Activated CD4-positive, alpha-beta T cell treated with anti-CD3 and anti-CD28 coated beads, Interleukin-2, amount 50 U/mL, for 48 hours (primary cell): ENCODE data around the gene ANAPC4.

ENCODE experiments used
- DNase-seq, 2 experiments: peaks; one replicate each; pipeline ENCODE4 v3.0.0-alpha.2; 2020

Gene ANAPC4

DNA sequence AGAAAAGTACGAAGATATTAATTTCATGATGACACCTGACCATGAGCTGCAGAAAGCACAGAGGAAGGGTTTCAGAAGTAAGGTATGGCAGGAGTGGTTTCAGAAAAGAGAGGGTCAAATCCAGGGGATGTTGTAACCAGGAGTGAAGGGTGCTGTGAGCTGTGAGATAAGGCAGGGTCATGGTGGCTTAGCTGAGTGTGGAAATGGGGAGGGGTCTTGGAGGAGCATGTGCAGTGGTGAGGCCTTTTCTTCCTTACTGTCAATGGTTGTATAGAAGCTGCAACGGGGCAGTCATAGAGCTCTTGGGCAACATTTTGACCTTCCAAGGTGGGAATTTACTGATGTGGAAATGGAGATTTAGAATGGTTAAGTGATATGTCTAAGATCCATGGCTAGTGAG lies 2.5 kb downstream of the ANAPC4 start:
- no peak for DNase-seq

DNA sequence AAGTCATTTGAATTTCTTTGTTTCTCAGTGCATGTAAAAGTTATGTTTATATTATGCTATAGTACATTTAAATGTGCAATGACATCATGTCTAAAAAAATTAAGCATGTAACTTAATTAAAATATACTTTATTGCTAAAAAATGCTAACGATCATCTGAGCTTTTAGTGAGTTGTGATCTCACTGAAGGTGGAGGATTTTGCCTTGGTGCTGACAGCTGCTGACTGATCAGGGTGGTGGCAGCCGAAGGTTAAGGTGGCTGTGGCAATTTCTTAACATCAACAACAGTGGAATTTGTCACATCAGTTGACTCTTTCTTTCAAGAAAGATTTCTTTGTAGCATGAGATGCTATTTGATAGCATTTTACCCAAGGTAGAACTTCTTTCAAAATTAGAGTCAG lies 6.6 kb downstream of the ANAPC4 start:
- DNase-seq: no peak

DNA sequence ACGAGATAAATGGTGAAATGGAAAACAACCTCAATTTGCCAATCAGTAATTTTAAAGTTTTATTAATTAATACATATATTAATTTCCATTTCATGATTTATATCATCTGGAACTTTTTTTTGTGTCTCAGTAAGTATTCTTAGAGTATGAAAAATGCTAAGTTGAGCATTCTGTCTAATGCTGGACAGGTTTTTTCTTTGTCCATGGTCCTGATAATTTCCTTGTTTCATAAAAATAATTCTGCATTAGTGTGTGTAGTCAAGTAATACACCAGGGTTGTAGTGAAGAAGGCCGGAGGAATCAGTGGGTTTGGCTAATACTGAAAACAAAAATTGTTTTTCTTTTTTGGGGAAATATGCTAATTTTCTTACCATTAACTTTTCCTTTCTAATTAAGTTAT lies 9.9 kb downstream of the ANAPC4 start:
- DNase-seq: no peak

DNA sequence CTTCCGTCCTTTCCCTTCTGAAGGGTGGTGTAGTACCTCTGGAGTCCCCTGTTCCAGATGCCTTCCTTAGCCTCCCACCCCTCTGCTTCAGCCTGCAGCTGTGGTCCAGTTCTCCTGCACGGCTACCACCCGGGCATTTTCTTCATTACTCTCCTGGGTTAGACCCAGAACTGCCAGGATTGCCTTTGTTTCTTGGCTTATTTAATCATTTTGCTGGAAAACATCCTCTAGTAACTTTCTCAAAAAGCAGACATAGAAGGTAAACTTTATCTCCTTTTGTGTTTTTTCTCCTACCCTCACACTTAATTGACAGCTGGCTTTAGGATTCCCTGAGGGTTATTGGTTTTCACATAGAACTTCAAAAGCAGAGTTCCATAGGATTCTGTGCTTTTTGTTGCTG lies 20.2 kb downstream of the ANAPC4 start:
- DNase-seq: no peak

DNA sequence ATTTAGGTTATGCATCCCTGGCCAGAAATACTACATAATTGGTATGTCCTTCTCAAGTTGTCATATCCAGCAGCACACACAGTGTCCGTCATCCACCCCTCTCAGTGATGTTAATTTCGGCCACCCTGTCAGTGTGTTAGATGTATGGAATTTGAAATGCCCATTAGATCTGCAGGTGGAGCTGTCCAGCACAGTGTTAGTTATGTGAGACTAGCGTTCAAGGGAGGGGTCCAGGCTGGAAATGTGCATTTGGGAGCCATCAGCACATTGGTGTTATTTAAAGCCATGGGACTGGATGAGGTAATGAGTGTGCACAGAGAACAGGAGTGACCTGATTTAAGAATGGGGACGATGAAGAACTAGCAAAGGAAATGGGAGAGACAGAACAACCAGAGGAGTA lies 22.4 kb downstream of the ANAPC4 start:
- no peak for DNase-seq

DNA sequence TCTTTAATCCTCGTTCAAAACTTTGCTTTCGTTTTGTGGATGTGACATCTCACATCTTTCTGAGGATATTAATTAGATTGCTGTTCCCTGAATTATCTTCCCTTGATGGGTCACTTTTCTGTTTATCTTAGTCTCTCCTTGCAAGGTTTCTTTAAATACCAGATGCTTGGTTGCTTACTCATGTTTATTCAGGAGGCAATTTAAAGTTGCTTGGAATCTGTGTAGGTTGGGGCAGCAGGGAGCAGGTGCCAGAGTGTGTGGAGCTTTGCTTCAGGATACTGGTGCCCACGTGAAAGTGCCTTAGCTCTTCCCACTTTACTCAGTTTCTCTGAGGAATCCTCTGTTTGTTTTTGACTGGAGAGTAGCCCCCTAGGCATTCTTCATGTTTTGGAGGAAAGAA lies 24.0 kb downstream of the ANAPC4 start:
- DNase-seq: no peak

DNA sequence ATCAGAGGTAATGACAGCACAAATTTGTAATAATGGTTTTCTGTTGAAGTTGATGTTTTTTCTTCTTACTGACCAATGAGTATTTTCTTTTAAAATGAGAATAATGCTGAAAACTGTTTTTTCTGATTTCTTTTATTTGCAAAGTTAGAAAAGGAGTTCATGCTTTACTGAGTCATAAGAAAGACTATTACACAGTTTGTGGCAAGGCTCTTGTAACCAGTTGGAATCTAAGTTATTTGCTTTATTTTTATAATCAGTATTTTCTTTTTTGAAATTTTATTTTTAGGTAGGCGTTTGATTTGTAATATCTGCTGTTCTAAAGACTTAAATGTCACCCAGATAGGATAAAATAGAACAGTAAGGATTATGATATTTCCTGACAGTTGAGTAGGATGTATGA lies 25.5 kb downstream of the ANAPC4 start:
- no peak for DNase-seq

DNA sequence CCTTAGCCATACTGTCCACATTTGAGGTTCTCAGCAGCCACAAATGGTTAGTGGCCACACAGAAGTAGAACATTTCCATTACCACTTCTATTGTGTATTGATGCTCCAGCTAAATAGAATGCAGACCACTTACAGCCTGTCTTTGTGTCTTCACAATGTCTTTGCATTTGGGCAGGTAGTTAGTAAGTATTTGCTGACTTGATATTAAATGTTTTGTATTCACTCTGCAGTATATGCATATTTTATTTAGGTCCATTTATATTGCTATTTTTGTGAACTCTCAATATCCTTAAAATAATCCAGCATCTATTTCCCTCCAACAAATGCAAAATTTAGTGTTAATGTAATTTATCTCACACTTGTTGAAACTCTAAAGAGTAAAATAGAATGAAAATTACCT lies 26.6 kb downstream of the ANAPC4 start:
- DNase-seq: no peak

DNA sequence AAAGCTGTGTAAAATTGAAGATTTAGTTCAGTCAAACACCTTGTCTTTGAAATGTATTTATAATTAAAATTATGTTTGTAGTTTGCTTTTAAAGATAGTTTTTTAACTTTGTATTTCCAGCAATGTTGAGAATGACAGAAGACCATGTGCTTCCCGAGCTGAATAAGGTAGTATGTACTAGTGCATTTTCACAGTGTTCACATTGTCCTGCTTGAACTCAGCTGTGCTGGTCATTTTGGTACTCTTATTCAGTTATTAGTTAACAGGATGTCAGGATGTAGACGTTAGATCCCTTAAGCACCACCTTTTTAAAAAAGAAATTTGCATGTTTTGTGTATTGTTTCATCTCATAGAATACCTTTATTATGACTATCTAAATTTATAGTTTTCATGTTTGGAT lies 28.4 kb downstream of the ANAPC4 start:
- DNase-seq: no peak

DNA sequence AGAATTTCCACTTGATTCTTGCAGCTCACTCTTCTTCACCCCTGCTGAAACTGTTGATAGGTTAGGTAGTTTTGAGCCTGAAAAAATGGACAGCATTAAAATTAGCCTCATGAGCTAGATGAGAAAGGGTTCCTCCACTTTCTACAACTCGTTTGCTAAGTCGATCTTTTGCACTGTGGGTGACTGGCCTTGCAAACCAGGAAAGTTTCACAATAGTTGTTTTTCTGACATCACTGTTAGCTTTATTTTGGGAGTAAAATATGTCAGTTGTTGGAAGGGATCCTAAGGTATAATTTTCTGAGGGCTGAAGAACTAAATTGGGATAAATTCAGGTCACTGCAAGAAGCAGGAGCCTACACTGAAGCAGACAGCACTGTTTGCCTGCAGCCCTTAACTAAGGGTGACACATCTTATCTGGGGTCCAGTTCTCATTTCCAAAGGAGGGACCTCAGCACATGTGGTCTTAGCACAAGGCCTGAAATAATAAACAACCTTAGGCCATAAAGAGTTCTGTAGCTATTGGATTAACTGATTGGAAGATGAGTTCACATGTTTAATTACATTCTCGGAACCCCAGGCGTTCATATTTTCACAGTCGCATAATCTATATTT lies 29.1 kb downstream of the ANAPC4 start:
- no peak for DNase-seq

DNA sequence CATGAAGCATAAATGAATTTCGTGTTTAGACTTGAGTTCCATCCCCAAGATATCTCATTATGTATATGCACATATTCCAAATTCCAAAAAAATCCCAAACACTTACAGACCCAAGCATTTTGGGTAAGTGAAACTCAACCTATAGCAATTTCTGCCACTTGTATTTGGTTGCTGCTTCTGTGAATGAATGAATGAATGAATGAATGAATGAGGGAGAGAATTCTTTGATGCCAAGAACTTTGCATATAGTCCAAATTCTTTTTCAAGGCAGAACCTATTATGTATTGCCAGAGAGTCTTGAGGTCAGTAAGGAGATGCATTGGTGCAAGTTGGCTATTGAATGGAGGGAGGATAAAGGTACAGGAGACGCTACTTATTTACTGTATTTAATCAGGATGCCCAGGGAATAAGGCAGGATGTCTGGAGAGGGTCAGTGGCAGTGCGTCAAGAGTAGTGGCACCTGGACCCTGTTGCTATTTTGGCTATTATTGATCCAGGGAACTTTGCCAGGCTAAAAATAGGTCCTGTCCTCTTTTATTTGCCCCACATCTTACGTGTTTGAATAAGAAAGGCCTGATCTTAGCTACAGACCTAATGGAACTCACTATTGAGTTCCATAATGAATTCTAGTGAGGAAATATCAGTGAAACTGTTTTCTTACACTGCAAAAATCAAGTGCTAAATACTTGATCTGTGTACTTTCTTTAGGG lies 33.9 kb downstream of the ANAPC4 start:
- no peak for DNase-seq

DNA sequence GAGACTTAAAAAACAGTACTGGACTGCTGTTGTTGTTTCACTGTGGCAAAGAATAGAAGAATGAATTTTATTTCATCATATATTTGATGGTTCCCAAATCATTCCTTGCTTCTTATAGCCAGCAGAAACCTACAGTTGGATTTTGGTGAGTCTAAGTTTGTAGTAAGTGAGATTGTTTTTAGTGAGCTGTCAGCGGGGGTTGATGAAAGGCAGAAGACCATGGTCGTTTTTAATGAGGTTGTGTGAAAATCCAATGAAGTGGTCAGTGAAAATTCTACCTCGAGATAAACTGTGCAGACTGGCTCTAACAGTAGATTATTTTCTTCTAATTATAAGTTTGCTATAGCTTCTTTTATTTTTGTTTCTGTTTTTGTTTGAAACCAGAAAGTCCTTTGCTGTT lies 36.2 kb downstream of the ANAPC4 start:
- no peak for DNase-seq

DNA sequence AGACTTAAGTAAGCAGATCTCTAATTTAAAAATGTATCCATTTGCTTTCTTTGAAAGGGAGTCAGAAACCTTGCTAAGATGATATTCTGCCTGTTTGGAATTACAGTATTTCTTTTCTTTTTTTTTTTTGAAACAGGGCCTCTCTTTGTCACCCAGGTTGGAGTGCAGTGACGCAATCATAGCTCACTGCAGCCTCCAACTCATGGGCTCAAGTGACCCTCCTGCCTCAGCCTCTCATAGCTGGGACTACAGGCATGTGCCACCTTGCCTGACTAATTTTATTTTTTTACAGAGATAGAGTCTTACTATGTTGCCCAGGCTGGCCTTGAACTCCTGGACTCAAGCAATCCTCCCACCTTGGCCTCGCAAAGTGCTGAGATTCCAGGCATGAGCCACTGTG lies 40.0 kb downstream of the ANAPC4 start:
- DNase-seq: no peak

DNA sequence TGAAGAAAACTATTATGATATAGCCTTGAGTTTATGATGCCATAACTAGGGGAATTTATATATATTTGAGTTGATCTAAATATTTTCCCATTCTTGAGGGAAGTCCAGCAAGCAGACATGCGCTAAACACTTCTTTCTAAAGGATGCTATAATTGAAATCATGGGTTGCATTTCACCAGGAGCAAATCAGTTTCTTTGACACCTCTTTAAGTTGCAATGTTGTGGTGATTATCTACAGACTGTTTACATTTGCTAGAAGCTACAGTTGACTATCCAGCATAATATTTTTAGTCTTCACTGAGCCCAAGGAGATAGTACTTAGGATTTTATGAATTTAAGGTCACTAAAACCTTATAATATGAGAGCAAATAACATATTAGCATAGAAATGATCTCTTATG lies 43.9 kb downstream of the ANAPC4 start:
- DNase-seq: no peak

DNA sequence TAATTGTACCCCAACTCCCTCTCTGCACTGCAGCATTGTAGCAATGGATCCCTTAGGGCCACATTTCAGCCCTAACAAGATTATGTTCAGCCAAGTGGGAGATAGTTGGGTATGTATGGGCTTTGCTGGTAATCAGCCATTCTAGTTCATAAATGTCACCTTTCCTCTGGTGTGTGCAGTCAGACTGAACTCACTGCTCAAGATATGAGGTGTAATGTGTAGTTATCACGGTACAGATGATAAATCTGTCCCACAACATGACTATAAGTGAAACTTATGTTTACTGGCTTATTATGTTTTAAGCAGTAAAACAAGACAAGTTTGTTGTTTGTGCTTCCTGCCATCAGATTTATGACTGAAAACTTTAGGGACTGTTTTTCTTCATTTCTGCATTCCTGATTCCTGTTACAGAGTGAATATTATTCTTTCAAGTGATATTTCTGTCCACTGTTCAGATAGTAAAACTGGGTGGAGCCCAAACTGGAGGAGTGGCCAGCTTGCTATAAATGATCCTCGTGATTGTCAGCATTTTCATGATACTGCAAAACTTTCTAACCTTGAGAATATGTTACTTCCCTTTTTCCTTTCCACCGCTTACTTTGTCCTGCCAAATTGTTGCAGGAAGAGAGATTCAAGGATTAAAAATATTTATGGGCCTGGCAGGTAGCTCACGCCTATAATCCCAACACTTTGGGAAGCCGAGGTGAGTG lies 44.9 kb downstream of the ANAPC4 start:
- no peak for DNase-seq

DNA sequence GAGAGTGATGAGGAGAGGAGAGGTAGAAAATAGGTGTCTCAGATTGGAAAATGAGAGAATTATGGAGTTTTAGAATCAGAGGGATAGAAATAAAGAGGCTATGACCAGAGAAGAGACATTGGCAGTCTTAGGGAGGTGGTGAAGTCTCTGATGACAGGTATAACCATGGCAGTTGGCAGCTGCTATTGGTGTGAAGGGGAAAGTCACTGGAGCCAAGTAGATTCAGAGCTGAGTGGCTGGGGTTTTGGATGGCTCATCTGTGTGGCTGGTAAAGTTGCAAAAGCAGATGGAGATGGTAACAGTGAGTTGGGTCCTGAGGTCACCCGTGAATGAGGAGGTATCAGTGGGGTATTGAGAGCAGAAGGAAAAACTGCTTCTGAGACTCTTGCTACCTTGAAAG lies 46.5 kb downstream of the ANAPC4 start:
- no peak for DNase-seq

DNA sequence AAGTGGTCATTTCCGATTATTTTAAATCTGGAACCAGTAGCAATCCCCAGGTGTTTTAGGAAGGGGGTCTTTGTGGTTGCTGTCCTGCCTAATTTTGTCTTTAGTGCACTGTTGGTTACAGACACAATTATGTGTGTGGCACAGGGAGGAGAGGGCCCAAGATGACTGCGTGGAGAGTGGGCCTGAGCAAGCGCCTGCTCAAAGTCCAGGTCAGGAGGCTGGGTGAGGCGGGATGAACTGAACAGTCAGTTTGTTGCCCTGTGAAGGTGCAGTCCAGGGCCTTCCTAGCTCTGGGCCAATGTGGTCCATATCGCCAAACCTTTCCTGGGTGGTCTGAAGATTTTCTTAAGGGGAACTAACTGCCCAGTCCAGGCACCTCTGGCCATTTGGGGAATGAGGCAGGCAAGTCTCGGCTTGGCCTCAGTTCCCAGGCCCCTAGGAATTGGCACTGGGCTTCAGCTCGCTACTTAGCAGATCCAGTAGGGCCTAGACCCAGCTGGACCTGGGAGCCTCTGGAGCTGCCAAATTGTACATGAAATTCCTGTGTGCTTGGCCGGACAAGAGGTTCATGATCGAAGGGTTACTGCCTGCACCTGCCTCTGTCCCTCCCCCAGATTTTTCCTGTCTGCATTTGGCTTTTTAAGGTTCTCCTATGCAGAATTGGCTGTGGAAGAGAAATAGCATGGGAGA lies 47.6 kb downstream of the ANAPC4 start:
- DNase-seq: no peak

DNA sequence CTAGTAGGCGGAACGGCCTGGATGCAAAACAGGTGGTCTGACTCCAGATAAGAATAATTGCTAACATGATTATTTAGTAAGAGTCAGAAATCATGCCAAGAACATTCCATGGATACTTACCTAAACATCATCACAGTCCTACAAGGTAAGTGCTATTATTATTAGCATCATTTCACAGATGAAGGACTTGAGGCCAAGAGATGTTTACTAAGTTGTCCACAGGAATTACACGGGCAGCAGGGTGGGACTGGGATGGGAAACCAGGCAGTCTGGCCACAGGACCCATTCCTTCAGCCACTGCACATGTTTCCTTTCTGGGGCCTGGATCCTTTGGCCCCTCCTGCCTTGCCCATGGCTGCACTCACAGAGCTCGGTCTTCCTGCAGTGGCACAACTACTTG lies 48.3 kb downstream of the ANAPC4 start:
- no peak for DNase-seq

DNA sequence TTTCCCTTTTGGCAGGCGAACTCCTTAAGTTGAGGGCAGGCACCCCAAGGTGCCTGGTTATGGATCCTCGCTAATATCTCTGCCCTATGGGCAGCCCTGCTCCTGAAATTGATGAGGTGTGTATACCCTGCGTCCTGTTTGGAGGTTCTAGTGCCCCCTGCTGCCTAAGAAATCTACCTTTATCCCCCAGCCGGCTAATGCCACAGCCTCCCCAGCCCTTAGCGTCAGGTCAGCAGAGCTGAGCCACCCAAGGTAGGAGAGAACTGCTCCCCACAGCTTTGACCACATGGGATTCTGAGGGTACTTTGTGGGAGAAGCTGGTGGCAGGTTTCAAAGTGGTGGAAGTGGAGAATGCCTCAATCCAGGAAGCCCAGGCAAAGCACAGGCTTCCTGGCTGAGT lies 50.8 kb downstream of the ANAPC4 start:
- no peak for DNase-seq

DNA sequence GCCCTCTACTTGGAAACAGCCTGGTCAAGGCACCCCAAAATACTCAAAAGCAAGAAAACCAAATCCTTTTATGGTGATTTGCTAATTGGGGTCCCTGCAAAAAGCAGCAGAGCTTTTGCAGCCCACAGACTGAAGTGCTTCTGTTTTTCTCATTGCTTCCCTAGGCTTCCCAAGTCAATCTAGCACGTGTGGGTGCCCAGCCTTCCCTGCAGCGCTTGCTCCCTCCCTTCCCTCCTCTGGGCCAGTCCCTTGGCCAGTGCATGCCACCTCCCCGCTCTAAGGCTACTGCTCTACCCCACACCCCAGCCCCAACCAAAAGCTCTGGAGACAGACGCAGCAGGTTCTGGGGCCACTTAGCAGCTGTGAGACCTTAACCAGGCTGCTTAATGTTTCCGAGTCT lies 53.6 kb downstream of the ANAPC4 start:
- no peak for DNase-seq

DNA sequence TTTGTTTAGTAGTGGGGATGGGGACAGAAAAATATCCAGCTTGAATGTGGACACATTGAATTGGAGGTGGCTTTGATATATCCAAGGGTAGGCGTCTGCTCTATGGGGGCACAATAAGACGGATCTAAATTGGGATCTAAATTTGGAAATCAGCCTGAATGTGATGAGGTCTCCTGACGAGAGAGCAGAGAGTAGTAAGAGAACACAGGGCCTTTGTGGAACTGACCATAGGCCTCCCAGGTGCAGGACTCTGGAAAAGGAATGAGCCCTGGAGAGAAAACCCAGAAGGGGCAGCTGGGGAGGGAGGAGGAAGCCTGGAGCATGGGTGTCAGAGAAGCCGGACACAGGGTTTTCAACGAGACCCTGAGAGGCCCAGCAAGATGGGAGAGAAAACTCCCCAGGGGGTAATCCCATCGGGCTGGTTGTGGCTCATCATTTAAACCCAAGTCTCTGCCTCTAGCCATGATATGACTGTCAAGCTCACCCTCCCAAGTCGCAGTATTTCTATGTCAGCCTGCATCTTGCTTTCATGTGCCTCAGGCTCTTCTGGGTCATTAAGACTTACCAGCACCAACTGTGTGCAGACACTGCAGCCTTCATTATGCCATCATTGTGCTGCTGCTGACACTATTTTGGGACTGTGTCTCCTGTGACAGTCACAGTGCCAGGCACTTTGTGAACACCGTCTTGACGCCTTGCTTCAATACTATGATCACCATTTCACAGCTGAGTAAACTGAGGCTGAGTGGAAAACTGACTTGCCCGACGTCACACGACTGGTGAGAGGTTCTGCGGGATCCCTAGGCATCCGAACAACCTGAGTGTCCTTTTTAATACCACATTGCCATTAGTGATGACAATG lies 57.1 kb downstream of the ANAPC4 start:
- DNase-seq: no peak

DNA sequence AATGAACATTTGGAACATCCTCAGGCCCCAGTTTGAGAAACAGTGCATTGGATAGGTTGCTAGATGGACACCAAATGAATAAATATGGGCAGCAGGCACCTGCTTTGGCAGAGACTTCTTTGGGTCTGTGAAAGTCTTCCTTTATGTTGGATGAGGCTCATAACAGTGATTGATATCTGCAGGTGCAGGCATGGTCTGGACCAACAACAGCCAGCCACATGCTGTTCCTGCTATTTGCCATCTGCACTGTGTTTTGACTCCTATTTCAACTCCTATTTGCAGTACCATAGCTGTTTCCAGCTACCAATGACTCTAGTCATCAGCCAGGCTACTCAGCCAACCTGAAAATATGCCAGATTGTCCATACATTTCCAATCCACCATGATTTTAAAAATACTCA lies 60.9 kb downstream of the ANAPC4 start:
- no peak for DNase-seq

DNA sequence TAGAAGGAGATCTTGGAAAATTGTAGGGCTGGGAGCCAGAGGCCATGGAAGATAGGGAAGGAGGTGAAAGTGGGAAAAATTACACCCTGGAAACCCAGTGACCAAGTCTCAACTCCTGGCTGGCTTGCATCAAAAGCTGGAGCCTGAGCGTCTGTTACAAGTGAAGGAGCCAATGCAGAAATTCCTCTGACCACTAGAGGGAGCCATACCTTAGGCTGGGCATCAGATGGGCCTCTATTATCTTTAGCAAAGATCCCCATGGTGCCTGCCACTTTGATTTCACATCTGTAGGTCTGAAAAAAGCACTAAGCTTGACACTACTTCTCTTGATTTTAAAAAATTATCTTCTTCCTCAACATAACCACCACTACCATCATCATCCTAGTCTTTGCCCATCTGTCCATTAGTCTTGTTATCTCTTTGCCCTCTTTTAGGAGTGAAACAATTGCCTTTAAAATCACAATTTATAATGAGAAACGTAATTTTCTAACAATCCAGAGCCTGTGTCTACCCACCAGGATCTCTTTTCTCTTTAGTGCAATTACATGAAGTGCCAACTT lies 62.9 kb downstream of the ANAPC4 start:
- peak; percentile 35 to 58 for DNase-seq
